PC-9 (cell line): ENCODE measurements around the gene USP11. TPM values are rescaled to one million over a fixed set of nuclear protein-coding genes. Genes with fewer than 3 reads are reported as not detected.
A peak's percentile ranks its signal among the peaks of the same experiment; 100 is the strongest.

Source experiments
- BruUV-seq: library from RNA; stranded (reverse); fragments of 400-500 nt; replicated peaks from 2 replicates; lab custom pipeline; 2021; lab: Mats Ljungman, UMichigan
- CTCF ChIA-PET: fragments of 300-600 bp; sonication (Branson Sonifier 250); formaldehyde crosslinking; loops from one replicate; lab custom pipeline; 2022; ENCODE audit warnings: antibody characterized with exemption; lab: Charles Lee
- POLR2A ChIA-PET: fragments of 300-600 bp; sonication (Branson Sonifier 250); formaldehyde crosslinking; loops from one replicate; lab custom pipeline; 2022; ENCODE audit warnings: antibody characterized with exemption; ENCODE audit not compliant: unreplicated experiment; lab: Charles Lee
- DNase-seq, 2 experiments: peaks; one replicate each; pipeline versions ENCODE4 v3.0.0 to v3.0.0-alpha.2; 2015 to 2022; ENCODE audit warnings: mixed read lengths in 1 of 2
- H2AFZ ChIP-seq: fragments of 200-600 bp; sonication (generic); 2 replicates; pipeline ENCODE4 v1.8.1; 2017; ENCODE audit warnings: antibody characterized with exemption
- H3F3A ChIP-seq: fragments of 200-600 bp; sonication (generic); 2 replicates; pipeline ENCODE4 v1.8.1; 2017; ENCODE audit warnings: antibody characterized with exemption, mild to moderate bottlenecking, low read depth; ENCODE audit not compliant: insufficient read depth
- H3K27ac ChIP-seq: fragments of 200-600 bp; sonication (generic); 2 replicates; pipeline ENCODE4 v1.6.1; 2016; ENCODE audit warnings: mixed run types
- H3K27me3 ChIP-seq: fragments of 200-600 bp; sonication (generic); 2 replicates; pipeline ENCODE4 v1.6.1; 2016; ENCODE audit warnings: low read depth, mixed run types; ENCODE audit not compliant: insufficient read depth
- H3K36me3 ChIP-seq: fragments of 200-600 bp; sonication (generic); 2 replicates; pipeline ENCODE4 v1.6.1; 2016; ENCODE audit warnings: low read depth, mixed run types
- H3K4me1 ChIP-seq: fragments of 200-600 bp; sonication (generic); replicated peaks from 2 replicates; pipeline ENCODE4 v1.6.1; 2016; ENCODE audit warnings: mixed run types; ENCODE audit not compliant: insufficient read depth
- H3K4me2 ChIP-seq: fragments of 200-600 bp; sonication (generic); 2 replicates; pipeline ENCODE4 v1.6.1; 2017; ENCODE audit warnings: mixed run types
- H3K4me3 ChIP-seq: fragments of 200-600 bp; sonication (generic); 2 replicates; pipeline ENCODE4 v1.6.1; 2016; ENCODE audit warnings: mixed run types
- H3K79me2 ChIP-seq: fragments of 200-600 bp; sonication (generic); 2 replicates; pipeline ENCODE4 v1.6.1; 2017; ENCODE audit warnings: low read depth, mixed run types
- H3K9me2 ChIP-seq: fragments of 200-600 bp; sonication (generic); 2 replicates; pipeline ENCODE4 v1.8.1; 2017; ENCODE audit warnings: mild to moderate bottlenecking; ENCODE audit not compliant: insufficient read depth
- H3K9me3 ChIP-seq: fragments of 200-600 bp; sonication (generic); 2 replicates; pipeline ENCODE4 v1.8.1; 2016; ENCODE audit warnings: low read depth; ENCODE audit not compliant: insufficient read depth
- H4K20me1 ChIP-seq: fragments of 200-600 bp; sonication (generic); 2 replicates; pipeline ENCODE4 v1.8.1; 2017; ENCODE audit not compliant: insufficient read depth
- CTCF ChIP-seq: fragments of 200-600 bp; sonication (generic); conservative IDR thresholded peaks from 2 replicates; pipeline ENCODE4 v1.6.1; 2017; ENCODE audit warnings: mixed run types, antibody characterized with exemption, mild to moderate bottlenecking, moderate library complexity
- EZH2 ChIP-seq: fragments of 200-600 bp; sonication (generic); IDR thresholded peaks from 2 replicates; pipeline ENCODE4 v1.8.0; 2017; ENCODE audit warnings: antibody characterized with exemption, low read depth
- intact Hi-C: fragments of 100-400 bp; cut with micrococcal nuclease; formaldehyde crosslinking; loops from one replicate; pipeline ENCODE4 v1.10.0; 2022; ENCODE audit not compliant: unreplicated experiment
- total RNA-seq: library from RNA; stranded (reverse); gene quantifications from 2 replicates; pipeline ENCODE4 v1.2.3, GENCODE V29; 2021

USP11 gene
- total RNA-seq, 1 experiment from 2014 or later = 25.3 TPM

DNA sequence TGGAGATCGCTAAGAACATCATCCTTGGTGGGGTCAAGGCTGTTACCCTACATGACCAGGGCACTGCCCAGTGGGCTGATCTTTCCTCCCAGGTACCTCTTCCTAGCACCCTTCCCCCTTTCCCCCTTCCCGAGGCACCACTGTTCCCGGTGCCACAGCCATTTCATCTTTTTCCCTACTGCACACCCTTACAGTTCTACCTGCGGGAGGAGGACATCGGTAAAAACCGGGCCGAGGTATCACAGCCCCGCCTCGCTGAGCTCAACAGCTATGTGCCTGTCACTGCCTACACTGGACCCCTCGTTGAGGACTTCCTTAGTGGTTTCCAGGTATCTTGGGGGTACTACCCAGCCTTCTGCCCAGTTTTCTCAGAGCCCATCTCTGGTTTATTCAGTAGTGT is 33.5 kb upstream of the USP11 start:
- Histone ChIP-seq H3K36me3 (no peaks in the 10 kb centered on the region), H3K9me2 (no peaks in the 10 kb centered on the region), H3K4me2 (no peak overlapping the region), H3K27me3 (no peaks in the 10 kb centered on the region), H3K27ac (no peak overlapping the region), H3F3A (no peaks in the 10 kb centered on the region), H3K4me3 (no peak overlapping the region), H3K9me3 (no peaks in the 10 kb centered on the region), H3K4me1 (no peaks in the 10 kb centered on the region), H4K20me1 (no peaks in the 10 kb centered on the region), H3K79me2 (peaks cover 28% of the 10 kb centered on the region), H2AFZ (no peak overlapping the region)
- POLR2A ChIA-PET = no interaction called here
- CTCF ChIA-PET = no interaction called here
- no peak for TF ChIP-seq CTCF
- no peak for TF ChIP-seq EZH2
- DNase-seq = no peak
- intact Hi-C loops = loop anchor here (10.0 kb wide), 1 partner anchor 456 kb away; the partner anchor contains the start of genes ELK1 and UXT
- no TSS peak for BruUV-seq

GRCh38 chrX:47200385-47201150 is 32.2 kb upstream of the USP11 start:
- Histone ChIP-seq H3K9me2 (no peaks in the 10 kb centered on the region), H2AFZ (no peak overlapping the region), H3K9me3 (no peaks in the 10 kb centered on the region), H3F3A (no peaks in the 10 kb centered on the region), H3K4me2 (no peak overlapping the region), H3K79me2 (peaks cover 15% of the 10 kb centered on the region), H3K4me1 (no peaks in the 10 kb centered on the region), H3K27ac (no peak overlapping the region), H4K20me1 (no peaks in the 10 kb centered on the region), H3K4me3 (no peak overlapping the region), H3K36me3 (no peaks in the 10 kb centered on the region), H3K27me3 (no peaks in the 10 kb centered on the region)
- BruUV-seq = no TSS peak
- TF ChIP-seq EZH2 = no peak
- TF ChIP-seq CTCF = no peak; the same call in 1 of the 2 replicates
- ChIA-PET CTCF (no interaction called here), POLR2A (interaction anchor here (0.5 to 0.6 kb wide), 2 partner anchors 17 to 19 kb away, joined by 3 to 7 read pairs; no protein-coding TSS in a partner anchor)
- intact Hi-C loops = no loop called here
- peak in 1 of 2 experiments; percentile 11 for DNase-seq

- intact Hi-C loops = no loop called here
- H3K9me3 ChIP-seq = no peaks in the 10 kb centered on the region
- no peaks in the 10 kb centered on the region for H4K20me1 ChIP-seq
- no peaks in the 10 kb centered on the region for H3K27me3 ChIP-seq
- no peaks in the 10 kb centered on the region for H3K4me1 ChIP-seq
- CTCF ChIA-PET = no interaction called here
- no peaks in the 10 kb centered on the region for H3K36me3 ChIP-seq
- no peak overlapping the region for H2AFZ ChIP-seq
- no TSS peak for BruUV-seq
- no peaks in the 10 kb centered on the region for H3F3A ChIP-seq
- DNase-seq = no peak
- H3K9me2 ChIP-seq = no peaks in the 10 kb centered on the region
- no peak for TF ChIP-seq EZH2
- no peak for TF ChIP-seq CTCF
- peaks cover 6% of the 10 kb centered on the region for H3K79me2 ChIP-seq
- POLR2A ChIA-PET = no interaction called here
- no peak overlapping the region for H3K4me3 ChIP-seq
- no peak overlapping the region for H3K27ac ChIP-seq
- H3K4me2 ChIP-seq = no peak overlapping the region
These were observed 31.4 kb upstream of the USP11 start for GRCh38 chrX:47201345-47201944.
